Measurements from ENCODE around the gene ERFE. TPM values are rescaled to one million over a fixed set of nuclear protein-coding genes. Genes with fewer than 3 reads are reported as not detected.

Gene ERFE
- total and polyA plus RNA-seq, 12 donors, result 0.10 to 0.36 (median 0.11) TPM; not detected in 9

- intact Hi-C loops (cut with DNase I), result no loop called here
- H3K4me3 ChIP-seq, result no peak overlapping the region
- no peaks in the 10 kb centered on the region for H3K36me3 ChIP-seq (replicated peaks in 1 of 2)
- no peak overlapping the region for H3K27ac ChIP-seq
- no peaks in the 10 kb centered on the region for H3K9me3 ChIP-seq (replicated peaks in 1 of 3)
- no peak for TF ChIP-seq POLR2A (IDR thresholded peaks at IDR 0.05)
- TF ChIP-seq CTCF (IDR thresholded peaks at IDR 0.05), result no peak
- DNase-seq, result no peak
- H3K27me3 ChIP-seq, result no peaks in the 10 kb centered on the region
- WGBS, 4 donors, result 68 to 94% (median 89%) methylated on average over 5 to 13 of the region's 13 CpGs
- no peaks in the 10 kb centered on the region for H3K4me1 ChIP-seq (replicated peaks in 1 of 2)
Observed at GRCh38 chr2:238137885-238138284, 20.9 kb upstream of the ERFE start.

GRCh38 chr2:238138331-238139195 lies 20.2 kb upstream of the ERFE start, which contains the start of gene KLHL30:
KLHL30 (plus strand) TSS chr2:238138668; CDS start chr2:238140755, 2,087 bp downstream.
- no peak within 1 kb of the TSS for H3K27ac ChIP-seq
- intact Hi-C loops (cut with DNase I), result no loop called here
- TF ChIP-seq CTCF (IDR thresholded peaks at IDR 0.05) (no peak), POLR2A (IDR thresholded peaks at IDR 0.05) (no peak)

GRCh38 chr2:238139196-238140039 lies 19.4 kb upstream of the ERFE start:
- Histone ChIP-seq H3K36me3 (replicated peaks in 1 of 2) (no peaks in the 10 kb centered on the region), H3K9me3 (replicated peaks in 1 of 3) (no peaks in the 10 kb centered on the region), H3K27me3 (no peaks in the 10 kb centered on the region), H3K27ac (no peak overlapping the region), H3K4me1 (replicated peaks in 1 of 2) (no peaks in the 10 kb centered on the region), H3K4me3 (no peak overlapping the region)
- no peak for TF ChIP-seq POLR2A (IDR thresholded peaks at IDR 0.05)
- TF ChIP-seq CTCF (IDR thresholded peaks at IDR 0.05), result peak in 3 of 6 experiments; percentile 10 to 45 (median 23)
- no peak for DNase-seq
- WGBS, 4 donors, result 62 to 68% (median 66%) methylated on average over 35 to 56 of the region's 56 CpGs
- intact Hi-C loops (cut with DNase I), result no loop called here

More at GRCh38 chr2:238138331-238139195, 20.2 kb upstream of the ERFE start, which contains the start of gene KLHL30:
- 53 to 70% (median 61%) methylated on average over 3 to 22 of the region's 22 CpGs for WGBS, 4 donors
- H3K36me3 ChIP-seq (replicated peaks in 1 of 2), result no peaks in the 10 kb centered on the region
- H3K9me3 ChIP-seq (replicated peaks in 1 of 3), result no peaks in the 10 kb centered on the region
- no peaks in the 10 kb centered on the region for H3K4me1 ChIP-seq (replicated peaks in 1 of 2)
- no peak within 1 kb of the TSS for H3K4me3 ChIP-seq
- no peaks in the 10 kb centered on the region for H3K27me3 ChIP-seq
- no peak for DNase-seq

- no peak overlapping the region for H3K27ac ChIP-seq
- H3K4me3 ChIP-seq, result no peak overlapping the region
- no peaks in the 10 kb centered on the region for H3K9me3 ChIP-seq (replicated peaks in 1 of 3)
- intact Hi-C loops (cut with DNase I), result no loop called here
- no peaks in the 10 kb centered on the region for H3K4me1 ChIP-seq (replicated peaks in 1 of 2)
- TF ChIP-seq CTCF (IDR thresholded peaks at IDR 0.05), result no peak
- TF ChIP-seq POLR2A (IDR thresholded peaks at IDR 0.05), result no peak
- H3K27me3 ChIP-seq, result no peaks in the 10 kb centered on the region
- DNase-seq, result no peak
- no peaks in the 10 kb centered on the region for H3K36me3 ChIP-seq (replicated peaks in 1 of 2)
- 82 to 92% (median 85%) methylated on average over 2 to 7 of the region's 7 CpGs; no CpG with 5 or more reads in 1 of the 4 donors for WGBS, 4 donors
Observed at GRCh38 chr2:238140040-238140439, 18.7 kb upstream of the ERFE start.

Measured in adrenal gland (tissue), 12 donors.